GM18868 (cell line): ENCODE measurements around the gene GMPS.
"Not testable (repeated sequence)": the region's sequence is repeated elsewhere in the genome, so short reads cannot be mapped to it uniquely, and the experiment has no call there.

Experiments used
- ATAC-seq: cut with Tn5 transposase; IDR thresholded peaks from one replicate; pipeline ENCODE4 v1.9.1; 2021; ENCODE audit warnings: mild to moderate bottlenecking, moderate library complexity; ENCODE audit not compliant: unreplicated experiment

The GMPS gene

DNA sequence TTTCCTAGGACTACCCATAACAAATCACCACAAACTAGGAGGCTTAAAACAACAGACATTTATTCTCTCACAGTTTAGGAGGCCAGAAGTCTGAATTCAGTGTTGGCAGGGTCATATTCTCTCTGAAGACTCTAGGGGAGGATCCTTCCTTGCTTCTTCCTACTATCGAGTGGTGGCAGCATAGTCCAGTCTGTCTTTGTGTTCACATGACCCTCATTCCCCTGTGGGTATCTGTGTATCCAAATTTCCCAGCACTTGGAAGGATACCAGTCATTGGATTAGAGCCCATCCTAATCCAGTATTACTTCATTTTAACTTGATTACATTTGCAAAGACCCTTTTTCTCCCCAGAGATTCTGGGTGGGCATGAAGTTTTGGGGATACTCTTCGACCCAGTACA lies 63.8 kb downstream of the GMPS start:
- ATAC-seq, result no peak

DNA sequence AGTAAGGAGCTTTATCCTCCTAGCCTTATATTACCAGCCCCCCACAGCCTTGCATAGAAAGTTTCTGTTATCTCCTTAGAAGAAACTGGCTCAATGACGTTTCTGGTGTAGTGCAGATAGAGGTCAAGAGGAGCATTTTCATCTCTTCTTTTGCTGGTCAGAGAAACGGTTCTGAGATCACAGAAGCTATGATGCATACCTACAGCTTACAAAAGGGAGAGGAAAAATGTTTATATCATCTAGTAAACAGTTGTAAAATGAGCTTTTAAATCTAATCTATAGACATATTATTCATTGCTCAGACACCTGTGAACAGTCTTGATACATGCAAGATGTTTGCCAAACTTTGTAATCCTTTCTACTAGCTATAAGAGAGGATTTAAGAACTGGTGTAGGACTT lies 68.0 kb downstream of the GMPS start:
- ATAC-seq, result no peak

DNA sequence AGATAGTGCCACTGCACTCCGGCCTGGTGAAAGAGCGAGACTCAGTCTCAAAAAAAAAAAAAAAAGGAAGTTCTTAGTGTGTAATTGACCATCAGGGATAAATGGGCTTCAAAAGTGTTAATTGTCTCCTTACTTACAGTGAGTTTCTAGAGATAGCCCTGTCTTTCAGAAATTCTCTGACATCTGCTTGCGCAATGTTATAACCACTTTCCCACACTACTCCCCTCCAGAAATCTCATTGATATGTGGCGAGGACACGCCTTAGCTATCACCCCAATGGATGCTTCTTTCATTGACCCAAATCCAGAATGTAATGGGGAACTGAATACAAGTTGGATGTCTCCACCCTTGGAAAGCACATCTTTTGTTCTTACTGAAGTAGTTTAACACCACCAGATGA lies 70.9 kb downstream of the GMPS start:
- ATAC-seq, result no peak

DNA sequence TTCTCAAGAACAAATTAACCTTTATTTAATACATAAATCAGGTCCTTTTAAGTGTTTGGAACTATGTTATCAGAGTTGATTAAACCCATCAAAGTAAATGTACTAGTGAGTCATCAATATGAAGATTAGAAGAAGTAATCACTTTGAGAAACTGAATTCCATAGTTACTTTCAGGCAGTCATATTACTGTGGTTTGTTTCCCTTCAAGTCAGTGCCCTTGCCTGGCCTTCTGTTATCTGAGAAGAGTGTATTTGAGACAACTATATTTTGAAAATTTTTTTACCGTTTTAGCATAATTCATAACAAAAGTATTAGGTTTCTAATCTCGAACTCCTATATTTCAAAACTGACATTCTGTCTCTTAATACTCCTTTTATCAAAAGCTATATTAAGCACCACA lies 73.6 kb downstream of the GMPS start:
- ATAC-seq, result no peak

- ATAC-seq, result no peak
Measured at GRCh38 chr3:155946178-155946577, 75.7 kb downstream of the GMPS start.

DNA sequence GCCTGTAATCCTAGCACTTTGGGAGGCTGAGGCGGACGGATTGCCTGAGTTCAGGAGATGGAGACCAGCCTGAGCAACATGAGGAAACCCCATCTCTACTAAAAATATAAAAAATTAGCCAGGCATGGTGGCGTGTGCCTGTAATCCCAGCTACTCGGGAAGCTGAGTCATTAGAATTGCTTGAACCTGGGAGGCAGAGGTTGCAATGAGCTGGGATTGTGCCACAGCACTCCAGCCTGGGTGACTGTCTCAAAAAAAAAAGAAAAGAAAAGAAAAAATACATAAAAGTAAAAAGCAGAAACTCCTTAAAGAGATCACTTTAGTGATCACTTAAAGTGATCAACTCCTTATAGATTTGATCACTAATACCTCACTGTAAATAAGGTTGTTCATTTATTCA lies 78.0 kb downstream of the GMPS start:
- ATAC-seq, result no peak

DNA sequence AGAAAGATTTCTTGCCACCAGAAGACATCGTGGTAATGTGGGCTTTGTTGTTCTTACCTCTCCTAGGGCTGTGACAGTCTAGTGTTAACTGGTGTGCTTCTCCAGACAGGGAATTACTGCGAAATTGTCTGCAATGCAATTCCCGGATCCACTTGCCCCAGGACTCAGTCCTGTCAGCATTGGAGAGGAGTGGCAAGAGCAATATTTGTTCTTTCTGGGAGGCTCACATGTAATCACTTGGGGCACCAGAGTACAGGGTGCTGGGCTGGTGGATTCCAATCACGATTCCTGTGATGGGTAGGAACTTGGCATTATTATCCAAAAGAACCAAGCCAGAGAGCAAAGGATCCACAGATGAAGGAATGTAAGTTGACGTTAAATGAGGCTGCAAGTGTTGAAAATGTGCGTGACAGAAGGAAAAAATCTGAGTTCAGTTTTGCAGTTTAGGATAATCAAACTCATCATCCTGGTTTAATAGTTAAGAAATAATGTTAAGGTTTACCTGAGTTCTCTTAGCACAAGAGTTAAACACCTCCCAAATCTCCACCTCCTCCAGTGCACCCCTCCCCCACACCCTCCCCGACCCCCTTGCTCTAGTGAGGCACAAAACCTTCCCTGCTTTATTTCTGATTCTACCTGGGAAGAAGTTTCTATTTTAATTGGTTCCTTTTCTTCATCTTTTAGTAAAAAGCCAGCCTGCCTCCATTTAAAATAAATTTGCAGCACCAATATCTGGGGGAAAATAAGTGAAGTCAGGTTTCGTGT lies 79.2 kb downstream of the GMPS start:
- no peak for ATAC-seq

- peak; percentile 71 for ATAC-seq
Measured at GRCh38 chr3:155956508-155957411, 86.3 kb downstream of the GMPS start.

- no peak for ATAC-seq
Measured at GRCh38 chr3:155957412-155957880, 87.0 kb downstream of the GMPS start.

GRCh38 chr3:155958676-155959075 lies 88.2 kb downstream of the GMPS start:
- no peak for ATAC-seq

- ATAC-seq, result no peak
Measured at GRCh38 chr3:155960060-155960459, 89.6 kb downstream of the GMPS start.

- not testable (repeated sequence) for ATAC-seq
Measured at GRCh38 chr3:155961044-155961443, 90.6 kb downstream of the GMPS start.

- ATAC-seq, result no peak
Measured at GRCh38 chr3:155963570-155963969, 93.1 kb downstream of the GMPS start.

DNA sequence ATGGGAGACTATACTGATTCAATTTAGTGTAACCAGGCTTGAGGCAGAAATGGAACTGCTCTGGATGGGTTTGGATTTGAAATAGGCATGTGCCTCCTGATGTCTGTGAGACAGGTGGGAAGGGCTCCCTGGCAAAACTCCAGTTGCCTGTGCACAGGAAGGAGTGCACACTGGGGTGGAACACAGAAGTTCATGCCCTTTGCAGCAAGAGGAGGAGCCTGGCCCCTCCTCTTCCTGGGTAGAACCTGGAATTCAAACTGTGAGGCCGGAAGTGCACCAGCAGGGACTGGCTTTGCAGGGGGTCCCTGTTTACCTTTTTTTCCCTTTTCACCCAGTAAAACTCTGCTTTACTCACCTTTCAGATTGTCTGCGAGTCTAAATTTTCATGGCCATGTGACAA lies 99.9 kb downstream of the GMPS start:
- ATAC-seq, result no peak

DNA sequence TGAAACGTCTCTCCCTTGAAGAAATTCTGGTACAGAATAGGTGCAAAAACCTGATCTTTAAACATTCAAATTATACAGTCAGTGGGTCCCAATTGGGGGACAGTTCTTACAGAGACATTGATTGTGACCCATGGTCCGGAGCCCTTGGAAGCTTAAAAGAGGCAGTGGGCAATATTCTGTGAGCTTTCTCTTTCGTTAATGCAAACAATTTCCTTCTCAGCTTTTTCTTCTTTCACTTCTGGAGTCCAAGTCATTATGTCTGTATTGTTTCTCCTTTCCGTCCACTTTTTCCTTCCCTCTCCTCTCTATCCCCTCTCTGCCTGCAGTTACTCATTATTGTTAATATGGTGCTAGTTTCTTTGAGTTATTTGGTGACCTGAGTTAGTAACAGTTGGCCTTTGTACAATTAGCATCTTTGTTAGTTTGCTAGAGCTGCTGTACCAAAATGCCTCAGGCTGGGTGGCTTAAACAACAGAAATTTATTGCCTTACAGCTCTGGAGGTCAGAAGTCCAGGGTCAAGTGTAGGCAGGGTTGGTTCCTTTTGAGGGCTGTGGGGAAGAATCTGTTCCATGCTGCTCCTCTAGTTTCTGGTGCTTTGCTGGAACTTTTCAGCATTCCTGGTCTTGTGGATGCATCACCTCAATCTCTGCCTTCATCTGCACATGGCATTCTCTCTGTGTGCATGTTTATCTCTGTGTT lies 102.6 kb downstream of the GMPS start:
- no peak for ATAC-seq

DNA sequence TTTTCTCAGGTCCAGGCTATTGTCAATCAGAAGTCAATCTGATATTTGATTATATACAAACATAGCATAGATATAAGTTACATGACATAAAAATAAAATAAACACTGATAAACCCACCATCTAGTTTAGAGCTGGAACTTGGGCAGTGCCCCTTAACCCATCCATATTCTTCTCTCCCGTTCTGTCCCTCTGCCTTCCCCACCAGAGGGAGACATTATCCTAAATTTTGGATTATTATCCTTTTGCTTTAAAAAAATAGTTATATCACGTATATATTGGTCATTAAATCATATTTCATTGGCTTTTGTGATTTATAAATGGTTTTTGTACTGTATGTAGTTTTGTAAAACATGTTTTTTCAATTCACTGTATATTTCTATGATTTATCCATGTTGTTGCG lies 107.9 kb downstream of the GMPS start:
- no peak for ATAC-seq

- no peak for ATAC-seq
Measured at GRCh38 chr3:155979746-155980145, 109.3 kb downstream of the GMPS start.

DNA sequence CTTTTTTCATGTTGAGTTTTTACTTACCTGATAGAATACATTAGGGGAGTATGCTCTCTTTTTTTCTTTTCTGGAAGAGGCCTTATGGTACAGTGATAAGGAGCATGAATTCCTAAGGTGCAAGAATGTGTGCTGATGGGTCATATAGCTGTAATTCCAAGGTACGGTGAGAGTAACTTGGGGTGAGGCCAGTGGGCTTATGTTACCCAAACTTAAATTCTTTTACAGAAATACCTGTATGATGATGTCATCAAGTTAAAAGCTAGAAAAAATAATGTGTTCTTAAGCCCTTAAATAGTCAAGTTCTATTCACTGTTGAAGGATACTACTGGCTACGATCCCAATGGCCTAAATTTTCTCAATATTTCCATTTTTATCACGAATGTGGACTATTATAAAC lies 111.2 kb downstream of the GMPS start:
- no peak for ATAC-seq

- no peak for ATAC-seq
Measured at GRCh38 chr3:155983834-155984474, 113.5 kb downstream of the GMPS start.

GRCh38 chr3:155984791-155985417 lies 114.5 kb downstream of the GMPS start:
- ATAC-seq, result no peak
